ENCODE data around the gene CCDC192.

- TF ChIP-seq EP300 (IDR thresholded peaks at IDR 0.05) (no peak), CTCF (IDR thresholded peaks at IDR 0.05) (no peak), POLR2A (IDR thresholded peaks at IDR 0.05) (no peak)
Observed at GRCh38 chr5:127891942-127892341, 188.8 kb downstream of the CCDC192 start.

Data from ovary (tissue), 3 donors.